Activated B cell treated with CpG ODN at 0.5 μM for 24 hours (primary cell): ENCODE measurements around the gene ING3. TPM values are rescaled to one million over a fixed set of nuclear protein-coding genes. Genes with fewer than 3 reads are reported as not detected.
"Not testable (repeated sequence)": the region's sequence is repeated elsewhere in the genome, so short reads cannot be mapped to it uniquely, and the experiment has no call there.

Experiments
- ATAC-seq: fragments of 200-7000 bp; cut with Tn5 transposase; one replicate; pipeline ENCODE4 v1.10.0; 2021; ENCODE audit warnings: low read depth, mild to moderate bottlenecking, moderate library complexity
- CTCF ChIA-PET: fragments of 350-600 bp; sonication (Branson Sonifier 250); formaldehyde crosslinking; loops from one replicate; lab custom pipeline; 2021; ENCODE audit warnings: antibody characterized with exemption; lab: Charles Lee
- POLR2A ChIA-PET: fragments of 350-600 bp; sonication (Branson Sonifier 250); formaldehyde crosslinking; loops from one replicate; lab custom pipeline; 2021; ENCODE audit warnings: antibody characterized with exemption; lab: Charles Lee
- DNase-seq: peaks from one replicate; pipeline ENCODE4 v3.0.0; 2022
- H3K27ac Mint-ChIP-seq: one replicate; pipeline ENCODE4 v1.8.0; 2020; ENCODE audit warnings: mixed read lengths
- H3K27me3 Mint-ChIP-seq: one replicate; pipeline ENCODE4 v1.8.0; 2021; ENCODE audit warnings: mixed read lengths
- H3K36me3 Mint-ChIP-seq: one replicate; pipeline ENCODE4 v1.8.0; 2021; ENCODE audit warnings: low read depth, mixed read lengths
- H3K4me1 Mint-ChIP-seq: one replicate; pipeline ENCODE4 v1.8.0; 2021; ENCODE audit warnings: mixed read lengths
- H3K4me3 Mint-ChIP-seq: one replicate; pipeline ENCODE4 v1.8.0; 2020; ENCODE audit warnings: mild to moderate bottlenecking, mixed read lengths
- H3K9me3 Mint-ChIP-seq: one replicate; pipeline ENCODE4 v1.8.0; 2020; ENCODE audit warnings: mixed read lengths
- intact Hi-C: fragments of 100-400 bp; cut with micrococcal nuclease; formaldehyde crosslinking; loops from one replicate; pipeline ENCODE4 v1.15.1; 2024
- total RNA-seq: library from RNA; stranded (reverse); gene quantifications from 2 replicates; pipeline ENCODE4 v1.2.3, GENCODE V29; 2022
- TF ChIP-seq, protein P1 (sequence below): fragments of 200-600 bp; IDR thresholded peaks from one replicate; pipeline ENCODE4 v1.8.0; 2022; ENCODE audit warnings: antibody characterized with exemption, mild to moderate bottlenecking

Gene ING3
- total RNA-seq, 1 donor from 2014 or later: 36.1 TPM

DNA sequence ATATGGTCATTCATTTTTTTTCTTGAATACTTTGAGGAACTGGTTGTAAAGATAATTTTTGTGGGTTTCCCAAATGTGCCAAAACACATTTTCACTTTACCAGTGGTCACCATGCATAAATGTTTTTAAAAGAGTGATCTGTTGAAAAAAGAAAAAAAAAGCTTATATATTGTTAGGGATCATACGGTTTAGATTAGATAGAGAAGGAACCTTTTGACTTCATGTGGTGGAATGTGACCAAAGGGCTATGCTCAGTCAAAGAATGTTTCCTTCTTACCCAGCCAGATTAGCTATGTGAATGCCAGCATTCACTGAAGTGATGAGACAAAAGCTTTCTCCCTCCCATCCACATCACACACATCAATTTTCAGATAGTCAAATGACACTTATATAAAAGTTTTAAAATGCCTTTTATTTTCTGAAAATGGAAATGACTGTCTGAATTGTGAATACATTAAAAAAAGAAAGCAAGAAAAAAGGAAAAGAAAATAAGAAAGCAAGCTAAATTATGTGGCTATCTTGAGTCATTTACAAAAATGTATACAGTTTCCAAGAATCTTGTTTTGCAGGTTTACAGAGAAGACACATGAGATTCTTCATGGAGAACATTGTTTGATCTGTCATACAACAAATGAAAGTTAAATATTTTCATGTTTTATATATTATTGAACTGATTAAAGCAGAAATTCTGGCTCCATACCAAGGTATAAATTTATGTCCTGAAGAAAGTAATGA is 29.4 kb downstream of the ING3 start:
- Mint-ChIP-seq H3K4me1 (no peaks in the 10 kb centered on the region), H3K9me3 (no peaks in the 10 kb centered on the region), H3K27me3 (peaks cover 4% of the 10 kb centered on the region), H3K27ac (no peak overlapping the region), H3K36me3 (peaks cover 20% of the 10 kb centered on the region), H3K4me3 (no peak overlapping the region)
- DNase-seq (no peak), ATAC-seq (no peak)
- intact Hi-C loops: no loop called here
- CTCF ChIA-PET: no interaction called here
- TF ChIP-seq, protein P1, sequence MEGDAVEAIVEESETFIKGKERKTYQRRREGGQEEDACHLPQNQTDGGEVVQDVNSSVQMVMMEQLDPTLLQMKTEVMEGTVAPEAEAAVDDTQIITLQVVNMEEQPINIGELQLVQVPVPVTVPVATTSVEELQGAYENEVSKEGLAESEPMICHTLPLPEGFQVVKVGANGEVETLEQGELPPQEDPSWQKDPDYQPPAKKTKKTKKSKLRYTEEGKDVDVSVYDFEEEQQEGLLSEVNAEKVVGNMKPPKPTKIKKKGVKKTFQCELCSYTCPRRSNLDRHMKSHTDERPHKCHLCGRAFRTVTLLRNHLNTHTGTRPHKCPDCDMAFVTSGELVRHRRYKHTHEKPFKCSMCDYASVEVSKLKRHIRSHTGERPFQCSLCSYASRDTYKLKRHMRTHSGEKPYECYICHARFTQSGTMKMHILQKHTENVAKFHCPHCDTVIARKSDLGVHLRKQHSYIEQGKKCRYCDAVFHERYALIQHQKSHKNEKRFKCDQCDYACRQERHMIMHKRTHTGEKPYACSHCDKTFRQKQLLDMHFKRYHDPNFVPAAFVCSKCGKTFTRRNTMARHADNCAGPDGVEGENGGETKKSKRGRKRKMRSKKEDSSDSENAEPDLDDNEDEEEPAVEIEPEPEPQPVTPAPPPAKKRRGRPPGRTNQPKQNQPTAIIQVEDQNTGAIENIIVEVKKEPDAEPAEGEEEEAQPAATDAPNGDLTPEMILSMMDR: no peak
- POLR2A ChIA-PET: interaction anchor here (0.6 kb wide), 1 partner anchor 30 kb away, joined by 3 read pairs; the partner anchor contains the start of gene ING3

DNA sequence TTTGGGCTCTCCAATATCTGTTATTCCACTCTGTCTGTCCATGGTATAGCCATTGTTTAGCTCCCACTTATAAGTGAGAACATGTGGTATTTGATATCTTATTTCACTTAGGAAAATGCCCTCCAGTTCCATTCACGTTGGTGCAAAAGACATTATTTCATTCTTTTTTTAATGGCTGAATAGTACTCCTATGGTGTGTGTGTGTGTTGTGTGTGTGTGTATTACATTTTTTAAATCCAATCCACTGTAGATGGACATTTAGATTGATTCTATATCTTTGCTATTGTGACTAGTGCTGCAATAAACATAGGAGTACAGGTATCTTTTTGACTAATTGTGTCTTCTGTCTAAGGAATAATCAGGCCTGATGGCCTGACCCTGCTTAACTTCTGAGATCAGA is 30.5 kb downstream of the ING3 start:
- H3K4me3 Mint-ChIP-seq: no peak overlapping the region
- no peak overlapping the region for H3K27ac Mint-ChIP-seq
- peaks cover 11% of the 10 kb centered on the region for H3K36me3 Mint-ChIP-seq
- peaks cover 6% of the 10 kb centered on the region for H3K27me3 Mint-ChIP-seq
- ATAC-seq: no peak
- H3K9me3 Mint-ChIP-seq: no peaks in the 10 kb centered on the region
- TF ChIP-seq, protein P1: no peak
- intact Hi-C loops: no loop called here
- H3K4me1 Mint-ChIP-seq: no peaks in the 10 kb centered on the region
- ChIA-PET CTCF (no interaction called here), POLR2A (no interaction called here)
- no peak for DNase-seq

DNA sequence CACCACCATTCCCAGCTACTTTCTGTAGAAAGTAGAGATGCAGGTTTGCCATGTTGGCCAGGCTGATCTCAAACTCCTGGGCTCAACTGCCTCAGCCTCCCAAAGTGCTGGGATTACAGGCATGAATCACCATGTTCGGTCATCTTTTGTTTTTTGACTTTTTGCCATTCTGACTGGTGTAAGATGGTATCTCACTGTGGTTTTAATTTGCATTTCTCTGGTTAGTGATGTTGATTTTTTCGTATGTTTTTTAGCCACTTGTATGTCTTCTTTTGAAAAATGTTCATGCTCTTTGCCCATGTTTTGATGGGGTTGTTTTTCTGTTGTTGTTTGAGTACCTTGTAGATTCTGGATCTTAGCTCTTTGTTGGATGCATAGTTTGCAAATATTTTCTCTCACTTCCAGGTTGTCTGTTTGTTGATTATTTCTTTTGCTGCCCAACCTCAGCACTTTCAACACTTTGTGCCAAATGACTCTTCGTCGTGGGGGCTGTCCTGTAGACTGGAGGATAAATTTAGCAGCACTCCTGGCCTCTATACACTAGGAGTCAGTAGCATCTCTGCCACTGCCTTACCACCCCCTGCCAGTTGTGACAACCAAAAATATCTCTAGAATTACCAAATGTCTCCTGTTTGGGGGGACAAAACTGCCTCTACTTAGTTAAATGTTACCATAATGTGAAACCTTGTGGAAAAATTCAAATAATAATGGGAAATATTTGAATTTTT is 31.5 kb downstream of the ING3 start:
- Mint-ChIP-seq H3K4me1 (no peaks in the 10 kb centered on the region), H3K9me3 (no peaks in the 10 kb centered on the region), H3K36me3 (peaks cover 2% of the 10 kb centered on the region), H3K27me3 (peaks cover 10% of the 10 kb centered on the region), H3K27ac (no peak overlapping the region), H3K4me3 (no peak overlapping the region)
- CTCF ChIA-PET: no interaction called here
- POLR2A ChIA-PET: no interaction called here
- intact Hi-C loops: no loop called here
- ATAC-seq: no peak
- DNase-seq: no peak
- TF ChIP-seq, protein P1: no peak

DNA sequence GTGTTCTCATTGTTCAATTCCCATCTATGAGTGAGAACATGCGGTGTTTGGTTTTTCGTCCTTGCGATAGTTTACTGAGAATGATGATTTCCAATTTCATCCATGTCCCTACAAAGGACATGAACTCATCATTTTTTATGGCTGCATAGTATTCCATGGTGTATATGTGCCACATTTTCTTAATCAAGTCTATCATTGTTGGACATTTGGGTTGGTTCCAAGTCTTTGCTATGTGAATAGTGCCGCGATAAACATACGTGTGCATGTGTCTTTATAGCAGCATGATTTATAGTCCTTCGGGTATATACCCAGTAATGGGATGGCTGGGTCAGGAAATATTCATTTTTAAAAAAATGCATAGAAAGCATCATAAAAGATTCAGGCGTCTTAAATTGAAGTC is 33.0 kb downstream of the ING3 start:
- ATAC-seq, DNase-seq, H3K4me3 Mint-ChIP-seq, CTCF ChIA-PET, intact Hi-C loops, POLR2A ChIA-PET, H3K36me3 Mint-ChIP-seq, H3K27ac Mint-ChIP-seq, H3K9me3 Mint-ChIP-seq: not testable (repeated sequence)
- peaks cover 10% of the 10 kb centered on the region for H3K4me1 Mint-ChIP-seq
- H3K27me3 Mint-ChIP-seq: peaks cover 13% of the 10 kb centered on the region

DNA sequence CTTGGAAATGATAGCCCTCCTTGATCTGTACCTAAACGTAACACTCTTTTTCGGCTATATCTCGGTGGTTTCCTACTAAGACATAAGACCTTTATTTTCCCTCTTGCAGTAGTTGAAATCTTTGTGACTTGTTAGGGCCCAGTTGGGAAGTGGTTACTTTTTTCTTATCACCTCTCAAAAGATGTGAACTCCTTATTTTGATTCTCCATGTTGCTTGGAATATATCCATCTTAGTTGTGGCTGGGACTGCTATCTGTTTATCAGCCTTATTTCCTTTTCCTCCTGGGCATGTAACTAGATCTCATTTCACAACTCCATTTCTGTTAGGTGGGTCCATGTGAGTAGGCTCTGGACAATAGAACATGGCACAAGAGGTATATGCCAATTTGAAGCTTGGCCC is 33.8 kb downstream of the ING3 start:
- no peak overlapping the region for H3K4me3 Mint-ChIP-seq
- no peaks in the 10 kb centered on the region for H3K36me3 Mint-ChIP-seq
- peaks cover 21% of the 10 kb centered on the region for H3K27me3 Mint-ChIP-seq
- DNase-seq (no peak), ATAC-seq (no peak)
- H3K9me3 Mint-ChIP-seq: no peaks in the 10 kb centered on the region
- peaks cover 17% of the 10 kb centered on the region for H3K4me1 Mint-ChIP-seq
- ChIA-PET POLR2A (no interaction called here), CTCF (interaction anchor here (6.5 kb wide), 1 partner anchor 98 kb away, joined by 48 read pairs; no protein-coding TSS in a partner anchor)
- no peak overlapping the region for H3K27ac Mint-ChIP-seq
- TF ChIP-seq, protein P1: no peak
- intact Hi-C loops: no loop called here
